GM12878 (cell line): ENCODE measurements around the gene GYPC. TPM values are rescaled to one million over a fixed set of nuclear protein-coding genes. Genes with fewer than 3 reads are reported as not detected.

Experiments
- BHLHE40 ChIP-seq, 2 experiments: fragments of 450-650 bp in 1 of 2; IDR thresholded peaks; 2 replicates each; pipeline ENCODE4 v1.6.1; 2011 to 2017; ENCODE audit warnings: low read depth in 2 of 2, borderline replicate concordance in 1 of 2, improper control_type of control experiment in 1 of 2, low read length in 1 of 2, mild to moderate bottlenecking in 1 of 2
- MYB ChIP-seq: fragments of 150-350 bp; IDR thresholded peaks from 2 replicates; pipeline ENCODE4 v1.6.1; 2014; ENCODE audit warnings: mild to moderate bottlenecking, low read depth, low read length, borderline replicate concordance
- POLR2AphosphoS5 ChIP-seq: IDR thresholded peaks from 2 replicates; pipeline ENCODE4 v1.6.1; 2011; ENCODE audit warnings: mild to moderate bottlenecking, low read length, inconsistent platforms
- SMARCA5 ChIP-seq: fragments of 450-650 bp; IDR thresholded peaks from 2 replicates; pipeline ENCODE4 v1.6.1; 2017; ENCODE audit warnings: mild to moderate bottlenecking
- SPI1 ChIP-seq: IDR thresholded peaks from 2 replicates; pipeline ENCODE4 v1.6.1; 2011; ENCODE audit warnings: low read depth, mild to moderate bottlenecking, low read length, moderate library complexity, borderline replicate concordance; ENCODE audit not compliant: insufficient read depth
- SUPT20H ChIP-seq: IDR thresholded peaks from 2 replicates; pipeline ENCODE4 v1.6.1; 2011; ENCODE audit warnings: low read depth, mild to moderate bottlenecking, low read length, moderate library complexity, borderline replicate concordance; ENCODE audit not compliant: control insufficient read depth
- TCF12 ChIP-seq: IDR thresholded peaks from 2 replicates; pipeline ENCODE4 v1.6.1; 2011; ENCODE audit warnings: low read depth, mild to moderate bottlenecking, low read length
- WRNIP1 ChIP-seq: IDR thresholded peaks from 2 replicates; pipeline ENCODE4 v1.6.1; 2011; ENCODE audit warnings: low read depth, low read length, improper control_type of control experiment, borderline replicate concordance
- polyA plus RNA-seq, 11 experiments: library from polyadenylated mRNA; depleted of rRNA in 4 of 11; unstranded in 6 of 11; stranded (reverse) in 5 of 11; fragments of >200 nt; fragmentation: Nextera tagmentation in 4 of 11; fragmentation: Illumina TruSeq in 1 of 11; extraction: Ambion mirVana in 4 of 11; extraction: Trizol in 1 of 11; gene quantifications; 1 replicate in 1 of 11; 2 replicates in 10 of 11; pipeline versions ENCODE4 v1.2.1 to v1.2.3, GENCODE V29; 2011 to 2016; ENCODE audit warnings: inconsistent platforms in 2 of 11, missing spikeins in 2 of 11, low read depth in 1 of 11
- total RNA-seq, 4 experiments: library from RNA; depleted of rRNA in 3 of 4; stranded (reverse); fragments of >200 nt in 3 of 4; fragmentation: Illumina TruSeq in 1 of 4; extraction: Trizol in 1 of 4; gene quantifications; 2 replicates each; pipeline versions ENCODE4 v1.2.1 to v1.2.3, GENCODE V29; 2013 to 2021
- TF ChIP-seq, protein P1 (sequence below): fragments of 450-650 bp; IDR thresholded peaks from 2 replicates; pipeline ENCODE4 v1.6.1; 2016; ENCODE audit warnings: mild to moderate bottlenecking, moderate library complexity, borderline replicate concordance
- TF ChIP-seq, protein P2 (sequence below): IDR thresholded peaks from 2 replicates; pipeline ENCODE4 v1.6.1; 2012; ENCODE audit warnings: low read depth, low read length, improper control_type of control experiment
- TF ChIP-seq, protein P3 (sequence below): IDR thresholded peaks from 2 replicates; pipeline ENCODE4 v1.6.1; 2012; ENCODE audit warnings: low read length, inconsistent platforms
- TF ChIP-seq, protein P4 (sequence below): fragments of 450-650 bp; formaldehyde crosslinking; IDR thresholded peaks from 2 replicates; pipeline ENCODE4 v1.5.0; 2022; ENCODE audit warnings: mild to moderate bottlenecking, missing genetic modification characterization

The GYPC gene
- total and polyA plus RNA-seq, 10 of the 15 experiments (the other 5 are each of a cell fraction or from before 2014, with no cell fraction given): 26.2 to 150 (median 81.4) TPM

DNA sequence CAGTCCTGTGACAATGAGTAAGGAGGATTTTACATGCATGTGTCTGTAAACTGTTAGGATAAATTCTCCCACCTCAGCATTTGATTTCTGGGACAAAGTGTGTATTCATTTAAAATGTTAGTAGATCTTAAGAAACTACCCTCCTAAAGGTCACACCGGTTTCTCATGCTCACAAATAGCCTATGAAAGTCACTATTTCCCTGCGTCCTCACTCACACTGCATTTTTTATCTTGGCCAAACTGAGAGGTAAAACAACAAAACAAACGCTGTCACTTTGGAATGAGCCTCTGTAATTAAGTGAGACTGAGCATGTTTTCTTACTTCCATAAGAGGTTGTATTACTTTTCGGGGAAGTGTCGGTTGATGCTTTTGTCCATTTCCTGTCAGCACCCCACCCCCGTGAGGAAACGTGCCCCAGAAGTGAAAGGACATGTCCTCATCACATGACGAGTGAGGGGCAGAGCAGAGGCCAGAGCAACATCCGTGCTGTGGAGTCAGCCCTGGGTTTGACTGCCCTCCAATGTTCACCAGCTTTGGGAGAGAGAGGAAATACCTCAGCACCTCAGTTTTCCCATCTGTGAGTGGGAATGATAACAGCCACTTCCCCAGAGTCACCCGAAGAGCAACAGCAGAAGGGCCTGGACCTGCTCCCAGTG, 3.1 kb downstream of the GYPC start (continued):
- TF ChIP-seq, protein P1, sequence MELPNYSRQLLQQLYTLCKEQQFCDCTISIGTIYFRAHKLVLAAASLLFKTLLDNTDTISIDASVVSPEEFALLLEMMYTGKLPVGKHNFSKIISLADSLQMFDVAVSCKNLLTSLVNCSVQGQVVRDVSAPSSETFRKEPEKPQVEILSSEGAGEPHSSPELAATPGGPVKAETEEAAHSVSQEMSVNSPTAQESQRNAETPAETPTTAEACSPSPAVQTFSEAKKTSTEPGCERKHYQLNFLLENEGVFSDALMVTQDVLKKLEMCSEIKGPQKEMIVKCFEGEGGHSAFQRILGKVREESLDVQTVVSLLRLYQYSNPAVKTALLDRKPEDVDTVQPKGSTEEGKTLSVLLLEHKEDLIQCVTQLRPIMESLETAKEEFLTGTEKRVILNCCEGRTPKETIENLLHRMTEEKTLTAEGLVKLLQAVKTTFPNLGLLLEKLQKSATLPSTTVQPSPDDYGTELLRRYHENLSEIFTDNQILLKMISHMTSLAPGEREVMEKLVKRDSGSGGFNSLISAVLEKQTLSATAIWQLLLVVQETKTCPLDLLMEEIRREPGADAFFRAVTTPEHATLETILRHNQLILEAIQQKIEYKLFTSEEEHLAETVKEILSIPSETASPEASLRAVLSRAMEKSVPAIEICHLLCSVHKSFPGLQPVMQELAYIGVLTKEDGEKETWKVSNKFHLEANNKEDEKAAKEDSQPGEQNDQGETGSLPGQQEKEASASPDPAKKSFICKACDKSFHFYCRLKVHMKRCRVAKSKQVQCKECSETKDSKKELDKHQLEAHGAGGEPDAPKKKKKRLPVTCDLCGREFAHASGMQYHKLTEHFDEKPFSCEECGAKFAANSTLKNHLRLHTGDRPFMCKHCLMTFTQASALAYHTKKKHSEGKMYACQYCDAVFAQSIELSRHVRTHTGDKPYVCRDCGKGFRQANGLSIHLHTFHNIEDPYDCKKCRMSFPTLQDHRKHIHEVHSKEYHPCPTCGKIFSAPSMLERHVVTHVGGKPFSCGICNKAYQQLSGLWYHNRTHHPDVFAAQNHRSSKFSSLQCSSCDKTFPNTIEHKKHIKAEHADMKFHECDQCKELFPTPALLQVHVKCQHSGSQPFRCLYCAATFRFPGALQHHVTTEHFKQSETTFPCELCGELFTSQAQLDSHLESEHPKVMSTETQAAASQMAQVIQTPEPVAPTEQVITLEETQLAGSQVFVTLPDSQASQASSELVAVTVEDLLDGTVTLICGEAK: peak; percentile 45; the same call in 1 of the 2 replicates
- TF ChIP-seq TCF12 (no peak), SPI1 (peak; percentile 7; the same call in 1 of the 2 replicates), SUPT20H (no peak), SMARCA5 (peak; percentile 19; the same call in 1 of the 2 replicates), BHLHE40 (IDR thresholded peaks at IDR 0.05; ENCODE audit: borderline replicate concordance in 1 of 2, low read depth in 2 of 2, low read length in 1 of 2) (peak; percentile 95 to 96), WRNIP1 (no peak), POLR2AphosphoS5 (peak; percentile 50), MYB (no peak)
- TF ChIP-seq, protein P2, sequence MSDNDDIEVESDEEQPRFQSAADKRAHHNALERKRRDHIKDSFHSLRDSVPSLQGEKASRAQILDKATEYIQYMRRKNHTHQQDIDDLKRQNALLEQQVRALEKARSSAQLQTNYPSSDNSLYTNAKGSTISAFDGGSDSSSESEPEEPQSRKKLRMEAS: 0 out of 2 replicates have a peak, but pooled peaks have one; percentile 41
- TF ChIP-seq, protein P3, sequence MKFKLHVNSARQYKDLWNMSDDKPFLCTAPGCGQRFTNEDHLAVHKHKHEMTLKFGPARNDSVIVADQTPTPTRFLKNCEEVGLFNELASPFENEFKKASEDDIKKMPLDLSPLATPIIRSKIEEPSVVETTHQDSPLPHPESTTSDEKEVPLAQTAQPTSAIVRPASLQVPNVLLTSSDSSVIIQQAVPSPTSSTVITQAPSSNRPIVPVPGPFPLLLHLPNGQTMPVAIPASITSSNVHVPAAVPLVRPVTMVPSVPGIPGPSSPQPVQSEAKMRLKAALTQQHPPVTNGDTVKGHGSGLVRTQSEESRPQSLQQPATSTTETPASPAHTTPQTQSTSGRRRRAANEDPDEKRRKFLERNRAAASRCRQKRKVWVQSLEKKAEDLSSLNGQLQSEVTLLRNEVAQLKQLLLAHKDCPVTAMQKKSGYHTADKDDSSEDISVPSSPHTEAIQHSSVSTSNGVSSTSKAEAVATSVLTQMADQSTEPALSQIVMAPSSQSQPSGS: no peak
- TF ChIP-seq, protein P4, sequence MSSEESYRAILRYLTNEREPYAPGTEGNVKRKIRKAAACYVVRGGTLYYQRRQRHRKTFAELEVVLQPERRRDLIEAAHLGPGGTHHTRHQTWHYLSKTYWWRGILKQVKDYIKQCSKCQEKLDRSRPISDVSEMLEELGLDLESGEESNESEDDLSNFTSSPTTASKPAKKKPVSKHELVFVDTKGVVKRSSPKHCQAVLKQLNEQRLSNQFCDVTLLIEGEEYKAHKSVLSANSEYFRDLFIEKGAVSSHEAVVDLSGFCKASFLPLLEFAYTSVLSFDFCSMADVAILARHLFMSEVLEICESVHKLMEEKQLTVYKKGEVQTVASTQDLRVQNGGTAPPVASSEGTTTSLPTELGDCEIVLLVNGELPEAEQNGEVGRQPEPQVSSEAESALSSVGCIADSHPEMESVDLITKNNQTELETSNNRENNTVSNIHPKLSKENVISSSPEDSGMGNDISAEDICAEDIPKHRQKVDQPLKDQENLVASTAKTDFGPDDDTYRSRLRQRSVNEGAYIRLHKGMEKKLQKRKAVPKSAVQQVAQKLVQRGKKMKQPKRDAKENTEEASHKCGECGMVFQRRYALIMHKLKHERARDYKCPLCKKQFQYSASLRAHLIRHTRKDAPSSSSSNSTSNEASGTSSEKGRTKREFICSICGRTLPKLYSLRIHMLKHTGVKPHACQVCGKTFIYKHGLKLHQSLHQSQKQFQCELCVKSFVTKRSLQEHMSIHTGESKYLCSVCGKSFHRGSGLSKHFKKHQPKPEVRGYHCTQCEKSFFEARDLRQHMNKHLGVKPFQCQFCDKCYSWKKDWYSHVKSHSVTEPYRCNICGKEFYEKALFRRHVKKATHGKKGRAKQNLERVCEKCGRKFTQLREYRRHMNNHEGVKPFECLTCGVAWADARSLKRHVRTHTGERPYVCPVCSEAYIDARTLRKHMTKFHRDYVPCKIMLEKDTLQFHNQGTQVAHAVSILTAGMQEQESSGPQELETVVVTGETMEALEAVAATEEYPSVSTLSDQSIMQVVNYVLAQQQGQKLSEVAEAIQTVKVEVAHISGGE (CRISPR knock-in tag): no peak
- TF ChIP-seq, all 136 proteins: peak for 38
